CD4-positive, alpha-beta T cell (primary cell): Measurements from ENCODE around the gene KIDINS220. TPM values are rescaled to one million over a fixed set of nuclear protein-coding genes. Genes with fewer than 3 reads are reported as not detected.

Experiments used
- ATAC-seq: fragments of 200-7000 bp; cut with Tn5 transposase; one replicate; pipeline ENCODE4 v1.10.0; 2022; ENCODE audit warnings: mild to moderate bottlenecking; ENCODE audit not compliant: poor library complexity
- CTCF ChIA-PET: fragments of 350-600 bp; sonication (Branson Sonifier 250); formaldehyde crosslinking; loops from one replicate; lab custom pipeline; 2021; ENCODE audit warnings: antibody characterized with exemption, inconsistent platforms; lab: Charles Lee
- POLR2A ChIA-PET: fragments of 350-600 bp; sonication (Branson Sonifier 250); formaldehyde crosslinking; loops from one replicate; lab custom pipeline; 2021; ENCODE audit warnings: antibody characterized with exemption, inconsistent platforms; lab: Charles Lee
- DNase-seq, 14 experiments: peaks; one replicate each; pipeline ENCODE4 v3.0.0-alpha.2; 2013 to 2020; ENCODE audit warnings: mixed read lengths in 2 of 14
- H3K27ac ChIP-seq, 2 donors: one replicate each; pipeline versions ENCODE4 v1.5.1 to v1.7.0; 2013; ENCODE audit warnings: low read length in 2 of 2, low read depth in 1 of 2, mild to moderate bottlenecking in 1 of 2
- H3K27me3 ChIP-seq, 2 experiments: 1 replicate in 1 of 2; 2 replicates in 1 of 2; pipeline versions ENCODE4 v1.6.1 to v1.7.0; 2013; ENCODE audit warnings: low read length in 2 of 2, control low read depth in 1 of 2, mild to moderate bottlenecking in 1 of 2, moderate library complexity in 1 of 2; ENCODE audit not compliant: insufficient read depth in 2 of 2, control insufficient read depth in 1 of 2
- H3K36me3 ChIP-seq: one replicate; pipeline ENCODE4 v1.6.1; 2013; ENCODE audit warnings: low read length, control low read depth; ENCODE audit not compliant: insufficient read depth
- H3K4me1 ChIP-seq: one replicate; pipeline ENCODE4 v1.6.1; 2013; ENCODE audit warnings: low read length, control low read depth; ENCODE audit not compliant: insufficient read depth
- H3K4me3 ChIP-seq: one replicate; pipeline ENCODE4 v1.5.1; 2013; ENCODE audit warnings: mild to moderate bottlenecking, low read length, moderate library complexity
- H3K9me3 ChIP-seq, 2 experiments: 1 replicate in 1 of 2; 2 replicates in 1 of 2; pipeline versions ENCODE4 v1.6.1 to v1.7.0; 2013; ENCODE audit warnings: low read length in 2 of 2, mild to moderate bottlenecking in 2 of 2, control low read depth in 1 of 2, moderate library complexity in 1 of 2; ENCODE audit not compliant: control insufficient read depth in 1 of 2, insufficient read depth in 1 of 2
- H3K27ac Mint-ChIP-seq: one replicate; pipeline ENCODE4 v1.8.0; 2020; ENCODE audit warnings: mixed read lengths
- H3K27me3 Mint-ChIP-seq: one replicate; pipeline ENCODE4 v1.8.0; 2021; ENCODE audit warnings: mixed read lengths
- H3K36me3 Mint-ChIP-seq: one replicate; pipeline ENCODE4 v1.8.0; 2021; ENCODE audit warnings: low read depth, mixed read lengths
- H3K4me1 Mint-ChIP-seq: one replicate; pipeline ENCODE4 v1.8.0; 2021; ENCODE audit warnings: low read depth, mixed read lengths
- H3K4me3 Mint-ChIP-seq: one replicate; pipeline ENCODE4 v1.8.0; 2020; ENCODE audit warnings: mild to moderate bottlenecking, mixed read lengths
- H3K9me3 Mint-ChIP-seq: one replicate; pipeline ENCODE4 v1.8.0; 2020; ENCODE audit warnings: mixed read lengths
- intact Hi-C, 2 experiments: fragments of 100-400 bp; cut with DNase I in 1 of 2; cut with micrococcal nuclease in 1 of 2; formaldehyde crosslinking; loops; one replicate each; pipeline versions ENCODE4 v1.15.1 to v1.9.0; 2023 to 2025; cut with DNase I, micrococcal nuclease
- total RNA-seq, 174 experiments: library from RNA in 2 of 174; stranded (reverse) in 2 of 174; gene quantifications; one replicate each; pipeline ENCODE4 v1.2.3 and lab custom pipeline; 2021 to 2026
- TF ChIP-seq, protein P1 (sequence below): fragments of 200-600 bp; IDR thresholded peaks from one replicate; pipeline ENCODE4 v1.8.0; 2022; ENCODE audit warnings: antibody characterized with exemption, mild to moderate bottlenecking

KIDINS220 gene
- total RNA-seq, 2 experiments from 2014 or later: 29.3 to 31.4 TPM

DNA sequence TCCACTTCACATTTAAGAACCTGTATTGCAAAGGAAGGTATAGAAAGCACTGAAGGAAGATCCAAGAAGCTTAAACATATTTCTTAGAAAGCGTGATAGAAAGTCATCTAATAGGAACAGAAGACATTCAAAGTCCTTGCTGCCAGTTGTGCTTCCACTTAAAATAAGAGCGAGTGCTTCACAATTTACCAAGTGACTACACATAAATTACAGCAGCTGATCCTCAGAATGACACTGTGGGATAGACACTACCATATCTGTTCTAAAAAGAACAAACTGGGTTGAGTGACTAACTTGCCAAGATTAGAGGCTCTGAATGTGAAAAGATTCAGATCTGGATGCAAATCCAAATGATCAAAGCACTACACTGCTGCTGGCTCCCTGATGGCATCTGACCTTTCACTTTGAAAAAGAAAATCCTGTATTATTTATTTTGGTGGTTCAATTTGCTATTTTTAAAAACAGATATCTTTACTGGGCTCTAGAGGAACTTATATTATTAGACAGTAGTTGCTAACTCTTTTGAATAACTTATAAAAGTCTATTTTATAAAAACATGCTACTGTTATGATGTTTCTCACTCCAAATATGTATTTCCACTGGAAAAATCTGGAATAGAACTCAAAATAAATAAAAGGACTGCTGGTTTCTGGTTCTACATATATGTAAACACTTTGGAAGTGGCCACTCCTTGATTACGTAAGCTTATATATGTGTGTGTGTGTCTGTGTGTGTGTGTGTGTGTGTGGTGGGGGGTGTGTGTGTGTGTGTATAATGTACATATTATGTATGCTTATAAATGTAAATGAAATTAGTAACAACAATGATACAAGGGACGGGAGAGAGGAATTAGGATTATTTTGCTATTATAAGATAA is 57.4 kb downstream of the KIDINS220 start:
- Mint-ChIP-seq H3K27me3 (no peaks in the 10 kb centered on the region), H3K27ac (no peak overlapping the region), H3K9me3 (no peaks in the 10 kb centered on the region), H3K4me1 (peaks cover 20% of the 10 kb centered on the region), H3K4me3 (no peak overlapping the region), H3K36me3 (peaks cover 92% of the 10 kb centered on the region)
- TF ChIP-seq, protein P1, sequence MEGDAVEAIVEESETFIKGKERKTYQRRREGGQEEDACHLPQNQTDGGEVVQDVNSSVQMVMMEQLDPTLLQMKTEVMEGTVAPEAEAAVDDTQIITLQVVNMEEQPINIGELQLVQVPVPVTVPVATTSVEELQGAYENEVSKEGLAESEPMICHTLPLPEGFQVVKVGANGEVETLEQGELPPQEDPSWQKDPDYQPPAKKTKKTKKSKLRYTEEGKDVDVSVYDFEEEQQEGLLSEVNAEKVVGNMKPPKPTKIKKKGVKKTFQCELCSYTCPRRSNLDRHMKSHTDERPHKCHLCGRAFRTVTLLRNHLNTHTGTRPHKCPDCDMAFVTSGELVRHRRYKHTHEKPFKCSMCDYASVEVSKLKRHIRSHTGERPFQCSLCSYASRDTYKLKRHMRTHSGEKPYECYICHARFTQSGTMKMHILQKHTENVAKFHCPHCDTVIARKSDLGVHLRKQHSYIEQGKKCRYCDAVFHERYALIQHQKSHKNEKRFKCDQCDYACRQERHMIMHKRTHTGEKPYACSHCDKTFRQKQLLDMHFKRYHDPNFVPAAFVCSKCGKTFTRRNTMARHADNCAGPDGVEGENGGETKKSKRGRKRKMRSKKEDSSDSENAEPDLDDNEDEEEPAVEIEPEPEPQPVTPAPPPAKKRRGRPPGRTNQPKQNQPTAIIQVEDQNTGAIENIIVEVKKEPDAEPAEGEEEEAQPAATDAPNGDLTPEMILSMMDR: no peak
- Histone ChIP-seq H3K27me3 (no peaks in the 10 kb centered on the region), H3K9me3 (no peaks in the 10 kb centered on the region), H3K27ac (no peak overlapping the region), H3K4me1 (no peaks in the 10 kb centered on the region), H3K36me3 (peaks cover 62% of the 10 kb centered on the region), H3K4me3 (no peak overlapping the region)
- ChIA-PET CTCF (interaction anchor here (1.0 to 1.1 kb wide), 2 partner anchors 8 to 13 kb away, joined by 3 read pairs; no protein-coding TSS in a partner anchor), POLR2A (no interaction called here)
- DNase-seq (no peak), ATAC-seq (no peak)
- intact Hi-C loops: no loop called here

DNA sequence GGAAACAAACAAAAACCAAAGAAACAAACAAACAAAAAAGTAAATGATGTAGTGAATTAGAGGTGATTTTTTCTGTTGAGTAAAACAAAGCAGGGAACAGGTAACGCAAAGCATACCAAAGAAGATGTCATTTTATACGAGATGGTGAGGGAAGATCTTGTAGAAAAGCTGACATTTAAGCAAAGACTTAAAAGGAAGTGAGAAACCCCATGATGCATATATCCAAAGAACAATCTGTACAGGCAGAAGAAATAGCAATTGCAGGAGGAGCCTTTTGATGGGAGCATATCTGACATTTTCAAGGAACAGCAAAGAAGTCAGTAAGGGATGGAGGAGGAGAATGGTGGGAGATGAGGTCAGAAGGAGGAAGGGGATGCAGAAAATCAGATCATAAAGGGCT is 63.0 kb downstream of the KIDINS220 start:
- H3K36me3 Mint-ChIP-seq: peaks cover 87% of the 10 kb centered on the region
- Histone ChIP-seq H3K4me3 (no peak overlapping the region), H3K27ac (no peak overlapping the region), H3K9me3 (no peaks in the 10 kb centered on the region), H3K27me3 (no peaks in the 10 kb centered on the region), H3K36me3 (peaks cover 50% of the 10 kb centered on the region), H3K4me1 (no peaks in the 10 kb centered on the region)
- ChIA-PET CTCF (no interaction called here), POLR2A (no interaction called here)
- no peak overlapping the region for H3K27ac Mint-ChIP-seq
- H3K4me1 Mint-ChIP-seq: no peaks in the 10 kb centered on the region
- TF ChIP-seq, protein P1: no peak
- no peak overlapping the region for H3K4me3 Mint-ChIP-seq
- no peak for DNase-seq
- H3K27me3 Mint-ChIP-seq: no peaks in the 10 kb centered on the region
- ATAC-seq: no peak
- H3K9me3 Mint-ChIP-seq: no peaks in the 10 kb centered on the region
- intact Hi-C loops: no loop called here

DNA sequence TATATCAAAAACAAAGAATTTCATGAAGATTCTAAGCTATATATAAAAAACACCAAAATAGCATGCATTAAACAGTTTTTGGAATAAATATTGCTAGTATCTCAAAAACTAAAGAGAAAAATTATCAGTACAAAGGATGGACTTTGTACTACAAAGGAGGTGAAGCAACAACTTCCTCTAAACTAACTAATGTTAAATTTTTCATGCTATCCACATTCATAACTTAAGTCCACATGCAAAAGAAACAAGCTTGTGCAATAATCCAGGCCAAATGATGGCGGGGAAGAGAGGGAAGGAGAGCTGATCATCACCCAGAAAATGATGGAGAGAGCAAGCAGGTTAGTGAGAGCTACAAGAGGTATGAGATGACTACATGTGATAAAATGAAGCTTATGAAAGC is 70.1 kb downstream of the KIDINS220 start:
- peaks cover 70% of the 10 kb centered on the region for H3K36me3 Mint-ChIP-seq
- H3K9me3 Mint-ChIP-seq: no peaks in the 10 kb centered on the region
- Histone ChIP-seq H3K4me3 (no peak overlapping the region), H3K4me1 (no peaks in the 10 kb centered on the region), H3K36me3 (peaks cover 21% of the 10 kb centered on the region), H3K27ac (no peak overlapping the region), H3K9me3 (no peaks in the 10 kb centered on the region), H3K27me3 (no peaks in the 10 kb centered on the region)
- no peak for ATAC-seq
- no peak overlapping the region for H3K4me3 Mint-ChIP-seq
- TF ChIP-seq, protein P1: no peak
- no peak overlapping the region for H3K27ac Mint-ChIP-seq
- no peak for DNase-seq
- no peaks in the 10 kb centered on the region for H3K27me3 Mint-ChIP-seq
- intact Hi-C loops: loop anchor here in 1 of 2 experiments (10.0 kb wide), 1 partner anchor 1563 kb away; no protein-coding TSS in a partner anchor
- CTCF ChIA-PET: interaction anchor here (0.9 to 1.2 kb wide), 2 partner anchors 9 to 12 kb away, joined by 3 read pairs; no protein-coding TSS in a partner anchor
- POLR2A ChIA-PET: no interaction called here
- peaks cover 5% of the 10 kb centered on the region for H3K4me1 Mint-ChIP-seq
